ENCODE results near the gene DOCK2.

Gene DOCK2

GRCh38 chr5:169886033-169886432, 249.0 kb downstream of the DOCK2 start:
- DNase-seq: no peak
- H3K27ac ChIP-seq: no peak overlapping the region
- no peak for TF ChIP-seq CTCF (IDR thresholded peaks at IDR 0.05; ENCODE audit: low read depth, low read length)
- H3K9me3 ChIP-seq (ENCODE audit: severe bottlenecking): no peaks in the 10 kb centered on the region
- no peaks in the 10 kb centered on the region for H3K36me3 ChIP-seq
- H3K4me3 ChIP-seq (ENCODE audit: low read depth, low read length): no peak overlapping the region
- H3K27me3 ChIP-seq (ENCODE audit: insufficient read depth, low read depth, severe bottlenecking): peaks cover 51% of the 10 kb centered on the region

DNA sequence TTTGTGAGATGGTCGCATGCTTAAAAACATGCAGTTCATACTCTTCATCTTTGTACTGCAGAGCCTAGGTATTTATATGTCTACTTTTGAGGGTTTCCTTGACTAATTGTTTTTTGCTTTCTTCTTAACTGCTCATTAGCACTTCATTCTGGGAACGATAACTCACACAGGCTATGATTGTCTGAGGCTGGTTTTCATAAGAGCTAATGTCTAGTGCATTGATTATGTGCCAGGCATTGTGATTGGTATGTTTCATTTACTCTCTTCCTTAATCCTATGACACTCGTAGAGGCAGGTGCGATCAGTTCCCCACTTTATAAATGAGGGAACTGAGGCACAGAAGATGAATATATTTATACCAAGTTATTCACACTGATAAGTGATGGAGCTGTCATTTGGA, 249.6 kb downstream of the DOCK2 start:
- Histone ChIP-seq H3K27me3 (ENCODE audit: insufficient read depth, low read depth, severe bottlenecking) (peaks cover 47% of the 10 kb centered on the region), H3K27ac (no peak overlapping the region), H3K4me3 (ENCODE audit: low read depth, low read length) (no peak overlapping the region), H3K36me3 (no peaks in the 10 kb centered on the region), H3K9me3 (ENCODE audit: severe bottlenecking) (no peaks in the 10 kb centered on the region)
- no peak for TF ChIP-seq CTCF (IDR thresholded peaks at IDR 0.05; ENCODE audit: low read depth, low read length)
- no peak for DNase-seq

DNA sequence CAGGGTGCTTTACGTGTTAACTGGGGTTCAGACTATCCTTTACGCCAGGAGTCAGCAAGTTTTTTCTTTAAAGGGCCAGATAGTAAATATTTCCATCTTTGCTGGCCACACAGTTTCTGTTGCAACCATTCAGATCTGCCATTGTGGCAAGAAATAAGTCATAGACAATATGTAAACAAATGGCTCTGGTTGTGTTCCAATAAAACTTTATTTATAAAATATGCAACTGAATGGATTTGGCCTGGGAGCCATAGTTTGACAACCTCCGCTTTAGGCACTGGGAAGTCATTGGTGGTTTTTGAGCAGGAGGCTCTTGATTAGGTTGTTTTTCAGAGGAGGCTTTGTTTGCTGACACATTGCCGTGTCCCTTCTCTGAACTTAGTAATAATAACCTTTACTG, 252.5 kb downstream of the DOCK2 start:
- Histone ChIP-seq H3K36me3 (no peaks in the 10 kb centered on the region), H3K4me3 (ENCODE audit: low read depth, low read length) (no peak overlapping the region), H3K27ac (no peak overlapping the region), H3K27me3 (ENCODE audit: insufficient read depth, low read depth, severe bottlenecking) (peaks cover 54% of the 10 kb centered on the region), H3K9me3 (ENCODE audit: severe bottlenecking) (no peaks in the 10 kb centered on the region)
- DNase-seq: no peak
- TF ChIP-seq CTCF (IDR thresholded peaks at IDR 0.05; ENCODE audit: low read depth, low read length): no peak

GRCh38 chr5:169893010-169893409, 255.9 kb downstream of the DOCK2 start:
- Histone ChIP-seq H3K4me3 (ENCODE audit: low read depth, low read length) (no peak overlapping the region), H3K9me3 (ENCODE audit: severe bottlenecking) (no peaks in the 10 kb centered on the region), H3K36me3 (no peaks in the 10 kb centered on the region), H3K27ac (no peak overlapping the region), H3K27me3 (ENCODE audit: insufficient read depth, low read depth, severe bottlenecking) (peaks cover 53% of the 10 kb centered on the region)
- TF ChIP-seq CTCF (IDR thresholded peaks at IDR 0.05; ENCODE audit: low read depth, low read length): no peak
- no peak for DNase-seq

GRCh38 chr5:169893571-169893970, 256.5 kb downstream of the DOCK2 start:
- no peak for TF ChIP-seq CTCF (IDR thresholded peaks at IDR 0.05; ENCODE audit: low read depth, low read length)
- Histone ChIP-seq H3K36me3 (no peaks in the 10 kb centered on the region), H3K27me3 (ENCODE audit: insufficient read depth, low read depth, severe bottlenecking) (peaks cover 51% of the 10 kb centered on the region), H3K9me3 (ENCODE audit: severe bottlenecking) (no peaks in the 10 kb centered on the region), H3K4me3 (ENCODE audit: low read depth, low read length) (no peak overlapping the region), H3K27ac (no peak overlapping the region)
- no peak for DNase-seq

DNA sequence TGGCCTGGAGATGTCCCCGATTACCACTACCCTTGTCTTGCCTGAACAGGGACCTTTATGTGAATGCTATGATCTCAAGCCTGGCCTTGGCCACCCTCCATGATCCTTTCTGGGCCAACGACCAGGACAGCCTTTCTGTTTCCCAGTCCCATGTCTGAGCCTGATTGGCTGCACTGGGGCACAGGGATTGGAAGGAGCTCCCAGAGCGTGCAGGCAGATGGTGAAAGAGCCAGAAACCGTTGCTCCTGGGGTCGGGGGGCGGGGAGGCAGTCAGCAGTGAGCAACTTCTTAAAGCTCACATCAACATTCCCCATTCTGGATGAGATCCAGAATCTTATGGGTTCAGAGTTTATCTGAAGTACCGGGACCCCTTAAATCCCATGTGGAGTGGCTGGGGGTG, 258.9 kb downstream of the DOCK2 start:
- H3K4me3 ChIP-seq (ENCODE audit: low read depth, low read length): no peak overlapping the region
- H3K9me3 ChIP-seq (ENCODE audit: severe bottlenecking): no peaks in the 10 kb centered on the region
- peaks cover 64% of the 10 kb centered on the region for H3K27me3 ChIP-seq (ENCODE audit: insufficient read depth, low read depth, severe bottlenecking)
- no peak for TF ChIP-seq CTCF (IDR thresholded peaks at IDR 0.05; ENCODE audit: low read depth, low read length)
- no peak overlapping the region for H3K27ac ChIP-seq
- DNase-seq: no peak
- H3K36me3 ChIP-seq: no peaks in the 10 kb centered on the region
